Glutamatergic neuron (in vitro differentiated cells): ENCODE measurements around the gene PROX2. TPM values are rescaled to one million over a fixed set of nuclear protein-coding genes. Genes with fewer than 3 reads are reported as not detected.

Experiments
- DNase-seq: peaks from one replicate; pipeline ENCODE4 v3.0.0; 2022
- H3K27ac Mint-ChIP-seq: one replicate; pipeline ENCODE4 v1.8.0; 2020; ENCODE audit warnings: mild to moderate bottlenecking, mixed read lengths, inconsistent platforms; ENCODE audit not compliant: unreplicated experiment
- H3K27me3 Mint-ChIP-seq: one replicate; pipeline ENCODE4 v1.8.0; 2020; ENCODE audit warnings: mild to moderate bottlenecking, moderate library complexity, mixed read lengths, inconsistent platforms; ENCODE audit not compliant: unreplicated experiment
- H3K36me3 Mint-ChIP-seq: one replicate; pipeline ENCODE4 v1.8.0; 2020; ENCODE audit warnings: mild to moderate bottlenecking, mixed read lengths, inconsistent platforms; ENCODE audit not compliant: unreplicated experiment
- H3K4me1 Mint-ChIP-seq: one replicate; pipeline ENCODE4 v1.8.0; 2020; ENCODE audit warnings: mild to moderate bottlenecking, low read depth, mixed read lengths, inconsistent platforms; ENCODE audit not compliant: unreplicated experiment
- H3K4me3 Mint-ChIP-seq: one replicate; pipeline ENCODE4 v1.8.0; 2020; ENCODE audit warnings: mild to moderate bottlenecking, mixed read lengths, inconsistent platforms; ENCODE audit not compliant: unreplicated experiment
- H3K9me3 Mint-ChIP-seq: one replicate; pipeline ENCODE4 v1.8.0; 2020; ENCODE audit warnings: mild to moderate bottlenecking, moderate library complexity, mixed read lengths, inconsistent platforms; ENCODE audit not compliant: unreplicated experiment
- CTCF ChIP-seq: fragments of 200-600 bp; sonication (generic); IDR thresholded peaks from one replicate; pipeline ENCODE4 v1.5.0; 2021; ENCODE audit not compliant: partially characterized antibody, unreplicated experiment
- total RNA-seq: library from RNA; stranded (reverse); fragmentation: NEBNext Ultra II Directional; extraction: Animal tissue kit (Norgen Biotek cat#: 25700); gene quantifications from one replicate; pipeline ENCODE4 v1.2.1, GENCODE V29; 2021; ENCODE audit not compliant: unreplicated experiment

The PROX2 gene
- total RNA-seq, 1 donor from 2014 or later = not detected

GRCh38 chr14:74864198-74864597, 11.7 kb downstream of the PROX2 start:
- H3K4me3 Mint-ChIP-seq = no peak overlapping the region
- no peak for DNase-seq
- peaks cover 7% of the 10 kb centered on the region for H3K9me3 Mint-ChIP-seq
- peaks cover 4% of the 10 kb centered on the region for H3K27me3 Mint-ChIP-seq
- TF ChIP-seq CTCF = no peak
- no peaks in the 10 kb centered on the region for H3K36me3 Mint-ChIP-seq
- H3K27ac Mint-ChIP-seq = no peak overlapping the region
- peaks cover 8% of the 10 kb centered on the region for H3K4me1 Mint-ChIP-seq

GRCh38 chr14:74863274-74863673, 12.7 kb downstream of the PROX2 start:
- no peaks in the 10 kb centered on the region for H3K36me3 Mint-ChIP-seq
- no peak for TF ChIP-seq CTCF
- peaks cover 4% of the 10 kb centered on the region for H3K27me3 Mint-ChIP-seq
- peaks cover 8% of the 10 kb centered on the region for H3K4me1 Mint-ChIP-seq
- no peak overlapping the region for H3K4me3 Mint-ChIP-seq
- no peak overlapping the region for H3K27ac Mint-ChIP-seq
- H3K9me3 Mint-ChIP-seq = peaks cover 7% of the 10 kb centered on the region
- no peak for DNase-seq

- Mint-ChIP-seq H3K4me1 (peaks cover 2% of the 10 kb centered on the region), H3K4me3 (no peak overlapping the region), H3K27ac (no peak overlapping the region), H3K27me3 (no peaks in the 10 kb centered on the region), H3K36me3 (no peaks in the 10 kb centered on the region), H3K9me3 (peaks cover 3% of the 10 kb centered on the region)
- TF ChIP-seq CTCF = no peak
- DNase-seq = no peak
Measured at GRCh38 chr14:74861734-74862090, 14.2 kb downstream of the PROX2 start.

GRCh38 chr14:74860899-74861733, 14.8 kb downstream of the PROX2 start:
- Mint-ChIP-seq H3K4me3 (no peak overlapping the region), H3K4me1 (no peaks in the 10 kb centered on the region), H3K9me3 (no peaks in the 10 kb centered on the region), H3K36me3 (no peaks in the 10 kb centered on the region), H3K27me3 (no peaks in the 10 kb centered on the region), H3K27ac (no peak overlapping the region)
- TF ChIP-seq CTCF = peak; percentile 96
- peak; percentile 95 for DNase-seq

GRCh38 chr14:74859757-74860552, 16.0 kb downstream of the PROX2 start:
- Mint-ChIP-seq H3K27me3 (no peaks in the 10 kb centered on the region), H3K27ac (no peak overlapping the region)

More at GRCh38 chr14:74859757-74860552, 16.0 kb downstream of the PROX2 start:
- no peak overlapping the region for H3K4me3 Mint-ChIP-seq
- no peaks in the 10 kb centered on the region for H3K9me3 Mint-ChIP-seq
- no peaks in the 10 kb centered on the region for H3K36me3 Mint-ChIP-seq
- TF ChIP-seq CTCF = no peak
- no peak for DNase-seq
- H3K4me1 Mint-ChIP-seq = no peaks in the 10 kb centered on the region
